ENCODE results near the gene CAST.

Gene CAST

GRCh38 chr5:96717874-96718273 is 55.7 kb downstream of the CAST start:
- CTCF ChIA-PET: interaction anchor here (1.1 kb wide), 1 partner anchor 104 kb away, joined by 4 read pairs; no protein-coding TSS in a partner anchor

DNA sequence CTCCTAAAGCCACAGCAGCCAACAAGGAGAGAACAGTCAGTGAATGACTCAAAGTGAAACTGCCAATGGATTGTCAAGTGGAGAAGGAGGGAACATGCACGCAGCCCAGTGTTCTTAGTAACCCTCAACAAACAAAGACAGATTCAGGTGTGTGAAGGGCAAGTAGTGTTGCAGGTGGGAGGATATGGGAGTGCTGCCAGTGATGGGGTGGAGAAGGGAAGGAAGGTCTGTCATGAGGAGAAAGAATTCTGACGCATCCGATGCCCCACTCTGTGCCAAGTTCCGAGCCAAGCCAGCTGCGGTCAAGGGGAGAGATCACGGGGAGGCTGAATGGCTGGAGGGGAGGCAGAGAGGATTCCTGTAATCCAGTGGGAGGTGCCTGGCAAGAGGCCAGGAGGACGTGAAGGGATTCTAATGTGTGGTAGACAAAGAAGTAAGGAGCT is 56.5 kb downstream of the CAST start:
- H3K4me3 ChIP-seq (ENCODE audit: low read depth, low read length): no peak overlapping the region
- DNase-seq (ENCODE audit: low read depth, low spot score): no peak
- ChIA-PET POLR2A (no interaction called here), CTCF (interaction anchor here (2.0 to 2.9 kb wide), 2 partner anchors 11 to 104 kb away, joined by 9 to 20 read pairs; no protein-coding TSS in a partner anchor)
- TF ChIP-seq, protein P1, sequence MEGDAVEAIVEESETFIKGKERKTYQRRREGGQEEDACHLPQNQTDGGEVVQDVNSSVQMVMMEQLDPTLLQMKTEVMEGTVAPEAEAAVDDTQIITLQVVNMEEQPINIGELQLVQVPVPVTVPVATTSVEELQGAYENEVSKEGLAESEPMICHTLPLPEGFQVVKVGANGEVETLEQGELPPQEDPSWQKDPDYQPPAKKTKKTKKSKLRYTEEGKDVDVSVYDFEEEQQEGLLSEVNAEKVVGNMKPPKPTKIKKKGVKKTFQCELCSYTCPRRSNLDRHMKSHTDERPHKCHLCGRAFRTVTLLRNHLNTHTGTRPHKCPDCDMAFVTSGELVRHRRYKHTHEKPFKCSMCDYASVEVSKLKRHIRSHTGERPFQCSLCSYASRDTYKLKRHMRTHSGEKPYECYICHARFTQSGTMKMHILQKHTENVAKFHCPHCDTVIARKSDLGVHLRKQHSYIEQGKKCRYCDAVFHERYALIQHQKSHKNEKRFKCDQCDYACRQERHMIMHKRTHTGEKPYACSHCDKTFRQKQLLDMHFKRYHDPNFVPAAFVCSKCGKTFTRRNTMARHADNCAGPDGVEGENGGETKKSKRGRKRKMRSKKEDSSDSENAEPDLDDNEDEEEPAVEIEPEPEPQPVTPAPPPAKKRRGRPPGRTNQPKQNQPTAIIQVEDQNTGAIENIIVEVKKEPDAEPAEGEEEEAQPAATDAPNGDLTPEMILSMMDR (IDR thresholded peaks at IDR 0.05; ENCODE audit: insufficient read depth, low read length, missing control alignments): no peak

More at GRCh38 chr5:96717874-96718273, 55.7 kb downstream of the CAST start:
- TF ChIP-seq, protein P1 (IDR thresholded peaks at IDR 0.05; ENCODE audit: insufficient read depth, low read length, missing control alignments): no peak
- POLR2A ChIA-PET: no interaction called here
- no peak overlapping the region for H3K4me3 ChIP-seq (ENCODE audit: low read depth, low read length)
- no peak for DNase-seq (ENCODE audit: low read depth, low spot score)

- POLR2A ChIA-PET: no interaction called here
- TF ChIP-seq, protein P1 (IDR thresholded peaks at IDR 0.05; ENCODE audit: insufficient read depth, low read length, missing control alignments): no peak
These were observed 58.2 kb downstream of the CAST start for GRCh38 chr5:96720408-96720807.

DNA sequence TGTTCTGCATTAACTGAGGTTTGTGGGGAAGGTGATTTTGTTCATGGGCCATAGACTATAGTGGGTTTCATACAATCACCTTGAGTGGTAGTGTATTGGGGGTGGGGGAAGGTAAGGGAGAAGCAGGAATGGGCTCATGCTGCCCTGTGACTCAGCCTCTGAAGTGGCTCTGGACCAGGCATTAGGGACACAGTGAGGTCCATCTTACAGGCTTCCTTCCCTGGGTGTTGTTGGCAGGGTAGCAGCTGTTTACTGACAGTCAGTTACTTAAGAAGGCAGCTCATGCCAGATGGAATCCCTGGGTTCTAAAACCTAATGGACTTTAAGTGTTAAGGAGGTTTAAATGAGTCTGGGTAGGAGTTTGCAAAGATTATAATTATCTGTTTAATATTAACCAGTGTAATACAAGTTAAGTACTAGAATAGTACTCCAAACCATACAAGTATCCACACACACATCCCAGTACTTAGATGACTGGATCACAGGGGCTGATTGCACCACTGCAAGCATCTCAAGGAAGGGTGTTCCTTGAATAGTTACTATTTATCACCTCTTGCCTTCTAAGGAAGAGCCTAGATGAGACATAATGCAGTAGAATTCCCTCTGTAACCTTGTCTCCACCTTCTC is 59.3 kb downstream of the CAST start:
- TF ChIP-seq, protein P1 (IDR thresholded peaks at IDR 0.05; ENCODE audit: insufficient read depth, low read length, missing control alignments): no peak
- no peak overlapping the region for H3K4me3 ChIP-seq (ENCODE audit: low read depth, low read length)
- POLR2A ChIA-PET: no interaction called here
- CTCF ChIA-PET: interaction anchor here (0.8 to 2.9 kb wide), 5 partner anchors 8 to 107 kb away, joined by 3 to 20 read pairs (median 4); no protein-coding TSS in a partner anchor
- DNase-seq (ENCODE audit: low read depth, low spot score): no peak

More at GRCh38 chr5:96720408-96720807, 58.2 kb downstream of the CAST start:
- DNase-seq (ENCODE audit: low read depth, low spot score): no peak
- no peak overlapping the region for H3K4me3 ChIP-seq (ENCODE audit: low read depth, low read length)
- CTCF ChIA-PET: interaction anchor here (0.8 to 2.9 kb wide), 9 partner anchors 9 to 375 kb away, joined by 3 to 20 read pairs (median 4); no protein-coding TSS in a partner anchor

GRCh38 chr5:96725257-96725656 is 63.1 kb downstream of the CAST start:
- POLR2A ChIA-PET: no interaction called here
- CTCF ChIA-PET: interaction anchor here (1.0 to 6.7 kb wide), 6 partner anchors 9 to 123 kb away, joined by 3 to 68 read pairs (median 4); partner anchors contain the start of gene CAST

DNA sequence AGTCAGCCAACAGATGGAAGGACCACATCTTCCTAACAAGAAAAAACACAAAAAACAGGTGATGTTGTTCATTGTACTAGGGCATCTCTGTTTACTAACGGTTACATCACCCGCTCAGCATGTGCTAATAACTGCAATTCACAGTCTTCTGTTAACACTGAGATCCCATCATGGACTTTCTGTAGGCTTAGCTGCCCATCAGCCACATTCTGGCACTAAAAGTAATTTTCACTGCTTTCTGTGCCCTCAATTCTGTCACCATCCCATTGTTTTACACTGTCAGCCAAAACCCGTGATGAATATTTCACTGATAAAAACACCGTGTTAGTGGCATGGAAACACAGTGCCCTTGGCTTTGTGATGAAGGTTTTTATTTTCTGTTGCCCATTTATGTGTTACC is 64.6 kb downstream of the CAST start:
- no peak overlapping the region for H3K4me3 ChIP-seq (ENCODE audit: low read depth, low read length)
- DNase-seq (ENCODE audit: low read depth, low spot score): no peak
- TF ChIP-seq, protein P1 (IDR thresholded peaks at IDR 0.05; ENCODE audit: insufficient read depth, low read length, missing control alignments): no peak
- CTCF ChIA-PET: interaction anchor here (1.4 to 6.7 kb wide), 2 partner anchors 113 to 125 kb away, joined by 3 to 68 read pairs; no protein-coding TSS in a partner anchor
- POLR2A ChIA-PET: no interaction called here

More at GRCh38 chr5:96725257-96725656, 63.1 kb downstream of the CAST start:
- DNase-seq (ENCODE audit: low read depth, low spot score): no peak
- TF ChIP-seq, protein P1 (IDR thresholded peaks at IDR 0.05; ENCODE audit: insufficient read depth, low read length, missing control alignments): no peak
- no peak overlapping the region for H3K4me3 ChIP-seq (ENCODE audit: low read depth, low read length)

Measured in AG04449 (cell line).